GM12801 (cell line): ENCODE data around the gene MYRIP.

Experiments used
- TF ChIP-seq, protein P1 (sequence below): IDR thresholded peaks from one replicate; pipeline ENCODE4 v1.5.1; 2011; ENCODE audit warnings: control low read depth; ENCODE audit not compliant: insufficient read length; ENCODE audit errors: extremely low read depth

The MYRIP gene

DNA sequence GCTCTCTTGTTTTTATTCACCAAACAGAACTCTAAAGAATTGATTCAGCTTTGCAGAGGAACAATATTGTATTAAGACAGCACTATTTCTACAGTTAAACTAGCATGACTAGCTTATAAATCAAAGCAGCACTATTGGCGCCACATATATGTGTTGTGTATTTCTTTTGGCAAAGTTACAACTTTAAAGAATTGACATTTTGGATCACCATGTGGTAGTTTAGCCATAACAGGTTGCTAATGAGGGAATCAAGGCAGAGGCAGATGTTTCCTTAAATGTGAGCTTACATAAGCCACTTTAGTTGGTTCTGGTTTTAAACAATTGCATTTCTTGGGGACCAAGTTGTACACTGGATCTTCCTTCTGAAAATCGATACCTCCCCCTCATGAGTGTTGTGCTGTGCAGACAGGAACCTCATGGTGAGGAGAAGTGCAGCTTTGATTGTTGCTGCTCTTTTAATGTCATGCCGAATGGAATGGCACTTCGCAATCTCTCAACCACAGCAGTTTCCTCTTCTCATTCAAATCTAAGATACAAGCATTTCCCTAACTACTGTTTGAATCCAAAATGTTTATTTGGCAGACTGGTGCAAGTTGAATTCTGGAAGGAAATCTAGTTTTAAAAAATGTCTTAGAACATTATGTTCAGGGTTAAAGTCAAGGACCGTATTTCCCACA is 151.2 kb downstream of the MYRIP start:
- TF ChIP-seq, protein P1, sequence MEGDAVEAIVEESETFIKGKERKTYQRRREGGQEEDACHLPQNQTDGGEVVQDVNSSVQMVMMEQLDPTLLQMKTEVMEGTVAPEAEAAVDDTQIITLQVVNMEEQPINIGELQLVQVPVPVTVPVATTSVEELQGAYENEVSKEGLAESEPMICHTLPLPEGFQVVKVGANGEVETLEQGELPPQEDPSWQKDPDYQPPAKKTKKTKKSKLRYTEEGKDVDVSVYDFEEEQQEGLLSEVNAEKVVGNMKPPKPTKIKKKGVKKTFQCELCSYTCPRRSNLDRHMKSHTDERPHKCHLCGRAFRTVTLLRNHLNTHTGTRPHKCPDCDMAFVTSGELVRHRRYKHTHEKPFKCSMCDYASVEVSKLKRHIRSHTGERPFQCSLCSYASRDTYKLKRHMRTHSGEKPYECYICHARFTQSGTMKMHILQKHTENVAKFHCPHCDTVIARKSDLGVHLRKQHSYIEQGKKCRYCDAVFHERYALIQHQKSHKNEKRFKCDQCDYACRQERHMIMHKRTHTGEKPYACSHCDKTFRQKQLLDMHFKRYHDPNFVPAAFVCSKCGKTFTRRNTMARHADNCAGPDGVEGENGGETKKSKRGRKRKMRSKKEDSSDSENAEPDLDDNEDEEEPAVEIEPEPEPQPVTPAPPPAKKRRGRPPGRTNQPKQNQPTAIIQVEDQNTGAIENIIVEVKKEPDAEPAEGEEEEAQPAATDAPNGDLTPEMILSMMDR: no peak

DNA sequence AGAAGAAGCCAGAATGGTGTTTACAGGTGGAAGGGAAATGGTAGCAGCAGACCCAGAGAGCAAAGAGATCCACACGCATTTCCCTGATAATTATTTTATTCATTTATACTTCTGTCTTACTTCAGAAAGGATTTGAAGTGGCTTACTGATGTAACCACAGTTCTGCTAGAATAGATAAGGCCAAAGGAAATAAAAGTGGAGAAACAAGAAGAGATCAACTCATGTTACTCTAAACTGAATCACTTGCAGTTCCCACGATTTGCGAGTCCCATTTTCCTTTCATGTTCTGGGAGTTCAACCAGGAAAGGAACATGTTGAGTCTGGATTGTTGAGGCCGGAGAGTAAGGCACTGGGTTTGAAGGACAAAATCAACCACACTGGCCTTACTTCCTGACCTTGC is 151.8 kb downstream of the MYRIP start:
- TF ChIP-seq, protein P1: no peak

DNA sequence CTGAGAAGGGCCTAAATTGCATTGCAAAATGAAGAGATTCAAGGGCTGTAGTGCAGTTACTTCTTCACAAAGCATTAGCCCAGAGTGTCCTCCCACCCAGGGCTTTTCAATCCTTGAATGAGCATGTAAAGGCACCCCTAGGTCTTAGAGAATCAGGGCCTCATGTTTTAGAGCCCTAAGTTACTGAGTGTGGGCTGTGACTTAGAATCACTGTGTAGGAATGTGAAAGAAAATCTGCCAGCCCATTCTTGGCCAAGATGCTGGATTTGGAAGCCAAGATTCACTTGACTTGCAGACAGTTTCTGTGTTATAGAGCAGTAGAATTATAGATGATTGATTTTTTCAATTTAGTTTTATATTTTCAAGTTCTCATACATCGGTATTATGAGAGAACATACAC is 153.2 kb downstream of the MYRIP start:
- TF ChIP-seq, protein P1: no peak

DNA sequence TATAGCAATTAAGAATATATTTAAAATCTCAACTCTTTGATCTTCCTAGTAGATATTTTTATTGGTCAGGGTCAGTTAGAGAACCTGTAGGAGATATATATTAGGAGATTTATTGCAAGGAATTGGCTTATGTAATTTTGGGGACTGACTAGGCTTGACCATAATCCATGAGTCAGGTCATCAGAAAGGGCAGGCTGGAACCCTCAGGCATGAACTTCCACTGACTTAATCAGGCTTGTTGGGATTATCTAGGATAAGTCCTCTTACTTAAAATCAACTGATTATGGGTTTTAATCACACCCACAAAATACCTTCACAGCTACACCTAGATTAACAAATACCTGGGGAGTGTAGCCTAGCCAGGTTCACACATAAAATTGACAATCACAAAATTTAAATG is 156.1 kb downstream of the MYRIP start:
- TF ChIP-seq, protein P1: no peak

DNA sequence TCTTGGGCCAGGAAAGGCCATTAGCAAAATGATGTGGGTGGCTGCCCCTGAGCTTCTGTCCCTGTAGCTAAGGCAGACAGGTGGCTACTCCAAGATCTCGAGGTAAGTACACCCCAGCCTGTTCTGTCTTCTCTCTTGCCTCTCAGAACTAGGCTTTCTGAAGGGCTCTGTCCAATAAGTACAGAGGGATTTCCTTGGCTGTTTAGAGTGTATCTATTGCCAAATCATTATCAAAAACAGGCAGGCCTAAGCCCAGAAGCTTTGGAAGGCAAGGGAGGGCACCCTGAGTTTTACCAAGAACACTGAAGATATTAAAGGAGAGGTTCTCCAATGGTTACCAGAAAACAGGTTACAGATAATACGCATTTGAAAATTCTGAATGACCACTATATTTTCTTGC is 156.6 kb downstream of the MYRIP start:
- TF ChIP-seq, protein P1: no peak

DNA sequence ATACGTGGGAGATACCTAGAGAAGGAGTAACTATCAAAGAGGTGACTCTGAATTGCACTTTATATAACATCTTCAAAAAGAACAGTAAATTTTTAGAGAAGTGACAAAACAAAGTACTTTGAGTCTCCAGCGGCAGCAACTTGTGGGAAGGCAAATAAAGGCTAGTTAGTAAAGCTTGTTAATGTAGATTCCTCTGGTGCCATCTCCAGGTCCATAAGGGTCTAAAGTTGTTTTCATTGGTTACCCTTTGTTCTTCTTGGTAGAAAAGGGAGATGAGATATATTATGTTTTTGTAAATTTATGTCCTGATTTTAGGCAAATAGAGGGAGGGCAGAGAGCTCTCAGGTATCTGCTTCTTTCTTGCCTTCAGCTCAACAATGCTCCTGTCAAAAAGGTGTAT is 161.6 kb downstream of the MYRIP start:
- TF ChIP-seq, protein P1: no peak

DNA sequence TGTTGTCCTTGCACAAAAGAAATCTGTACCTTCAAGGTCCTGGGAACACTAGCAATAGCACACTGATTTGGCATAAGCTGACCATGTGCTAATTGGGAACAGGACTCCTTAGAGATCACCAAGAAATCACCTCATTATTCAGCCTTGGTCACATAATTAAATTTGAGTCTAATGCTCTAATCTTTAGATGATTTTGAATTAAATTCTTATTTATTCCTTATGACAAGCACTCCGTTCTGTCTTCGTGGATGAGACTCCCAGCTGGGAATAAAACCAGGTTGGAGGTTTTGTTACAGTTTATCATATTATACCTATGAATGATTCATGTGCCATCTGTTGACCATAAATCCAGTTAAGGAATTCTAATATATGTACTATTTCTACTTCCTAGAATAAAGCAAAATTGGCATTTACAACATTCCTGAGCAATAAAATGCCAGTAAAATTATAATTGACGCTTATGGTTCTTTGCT is 162.2 kb downstream of the MYRIP start:
- TF ChIP-seq, protein P1: no peak
